ENCODE results near the gene SEC24D.

DNA sequence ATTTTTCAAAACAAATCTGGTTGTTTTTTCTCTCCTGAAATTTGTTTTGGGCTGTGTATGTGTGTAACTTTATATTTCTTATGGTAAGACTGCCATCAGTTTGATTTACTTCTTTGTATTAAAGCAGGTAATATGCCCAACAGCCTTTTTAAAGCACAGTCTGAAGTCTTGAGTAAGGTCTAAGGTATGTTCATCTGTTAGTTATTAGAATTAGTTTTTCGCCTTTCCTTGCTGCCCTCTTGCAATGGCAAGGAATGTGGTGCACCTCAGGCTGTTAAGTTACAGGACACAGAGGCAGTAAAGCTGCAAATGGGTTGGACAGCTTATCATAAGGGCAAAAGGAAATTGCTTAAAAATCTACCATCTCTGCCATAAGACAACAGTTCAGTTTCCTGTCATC is 79.0 kb downstream of the SEC24D start:
- TF ChIP-seq POLR2A (IDR thresholded peaks at IDR 0.05; ENCODE audit: low read length) = no peak
- no peak for TF ChIP-seq GATA1 (IDR thresholded peaks at IDR 0.05; ENCODE audit: low read depth, low read length)
